Dedifferentiated amniotic fluid mesenchymal stem cell (primary cell): ENCODE measurements around the gene SSH2.
"Not testable (repeated sequence)": the region's sequence is repeated elsewhere in the genome, so short reads cannot be mapped to it uniquely, and the experiment has no call there.

ENCODE experiments used
- DNase-seq: peaks from one replicate; pipeline ENCODE4 v3.0.0-alpha.2; 2016; ENCODE audit errors: extremely low spot score

SSH2 gene

GRCh38 chr17:29929006-29929532 is 959 bp downstream of the SSH2 start:
- DNase-seq: peak; percentile 17

- no peak for DNase-seq
Measured at GRCh38 chr17:29927546-29927945, 2.5 kb downstream of the SSH2 start.

GRCh38 chr17:29924786-29925185 is 5.2 kb downstream of the SSH2 start:
- no peak for DNase-seq

GRCh38 chr17:29918922-29919856 is 10.8 kb downstream of the SSH2 start:
- DNase-seq: no peak

- DNase-seq: no peak
Measured at GRCh38 chr17:29918016-29918415, 12.0 kb downstream of the SSH2 start.

GRCh38 chr17:29914819-29915537 is 15.1 kb downstream of the SSH2 start:
- DNase-seq: no peak

- DNase-seq: no peak
Measured at GRCh38 chr17:29911641-29912177, 18.3 kb downstream of the SSH2 start.

GRCh38 chr17:29909236-29910003 is 20.6 kb downstream of the SSH2 start:
- DNase-seq: no peak

GRCh38 chr17:29906969-29907368 is 23.1 kb downstream of the SSH2 start:
- no peak for DNase-seq

- DNase-seq: no peak
Measured at GRCh38 chr17:29905879-29906167, 24.2 kb downstream of the SSH2 start.

- DNase-seq: no peak
Measured at GRCh38 chr17:29905086-29905878, 24.7 kb downstream of the SSH2 start.

- DNase-seq: no peak
Measured at GRCh38 chr17:29903471-29903870, 26.6 kb downstream of the SSH2 start.

GRCh38 chr17:29897136-29897535 is 32.9 kb downstream of the SSH2 start:
- DNase-seq: not testable (repeated sequence)

- no peak for DNase-seq
Measured at GRCh38 chr17:29892201-29892600, 37.8 kb downstream of the SSH2 start.

- no peak for DNase-seq
Measured at GRCh38 chr17:29891131-29891530, 38.9 kb downstream of the SSH2 start.

GRCh38 chr17:29885031-29885640 is 44.9 kb downstream of the SSH2 start:
- no peak for DNase-seq

GRCh38 chr17:29883497-29883896 is 46.5 kb downstream of the SSH2 start:
- DNase-seq: no peak

- no peak for DNase-seq
Measured at GRCh38 chr17:29881256-29881655, 48.8 kb downstream of the SSH2 start.

- DNase-seq: no peak
Measured at GRCh38 chr17:29880031-29880430, 50.0 kb downstream of the SSH2 start.

- no peak for DNase-seq
Measured at GRCh38 chr17:29874931-29875596, 55.0 kb downstream of the SSH2 start.
